T-helper 22 cell (primary cell): ENCODE results near the gene KIFC1.

Experiments used
- DNase-seq: peaks from one replicate; pipeline ENCODE4 v3.0.0-alpha.2; 2020; ENCODE audit warnings: low read depth

KIFC1 gene

GRCh38 chr6:33426590-33427511 is 35.2 kb downstream of the KIFC1 start:
- peak; percentile 58 for DNase-seq

- DNase-seq = peak; percentile 62
These were observed 36.1 kb downstream of the KIFC1 start for GRCh38 chr6:33427585-33428223.

- no peak for DNase-seq
These were observed 36.8 kb downstream of the KIFC1 start for GRCh38 chr6:33428224-33428965.

GRCh38 chr6:33428966-33429749 is 37.5 kb downstream of the KIFC1 start:
- no peak for DNase-seq

GRCh38 chr6:33429750-33430052 is 38.1 kb downstream of the KIFC1 start:
- DNase-seq = no peak

- DNase-seq = no peak
These were observed 38.7 kb downstream of the KIFC1 start for GRCh38 chr6:33430334-33430733.

- peak; percentile 73 for DNase-seq
These were observed 39.6 kb downstream of the KIFC1 start for GRCh38 chr6:33430991-33431879.

- DNase-seq = no peak
These were observed 40.4 kb downstream of the KIFC1 start for GRCh38 chr6:33431880-33432541.

- no peak for DNase-seq
These were observed 40.9 kb downstream of the KIFC1 start for GRCh38 chr6:33432546-33432945.

- no peak for DNase-seq
These were observed 41.4 kb downstream of the KIFC1 start for GRCh38 chr6:33433001-33433543.

- no peak for DNase-seq
These were observed 42.0 kb downstream of the KIFC1 start for GRCh38 chr6:33433544-33434191.

- DNase-seq = no peak
These were observed 43.3 kb downstream of the KIFC1 start for GRCh38 chr6:33434961-33435360.

- no peak for DNase-seq
These were observed 46.0 kb downstream of the KIFC1 start for GRCh38 chr6:33437666-33438065.

GRCh38 chr6:33438978-33439594 is 47.5 kb downstream of the KIFC1 start:
- no peak for DNase-seq

- DNase-seq = no peak
These were observed 48.5 kb downstream of the KIFC1 start for GRCh38 chr6:33439956-33440648.

- no peak for DNase-seq
These were observed 49.2 kb downstream of the KIFC1 start for GRCh38 chr6:33440649-33441309.

- no peak for DNase-seq
These were observed 49.8 kb downstream of the KIFC1 start for GRCh38 chr6:33441457-33441856.

GRCh38 chr6:33442283-33442682 is 50.7 kb downstream of the KIFC1 start:
- DNase-seq = no peak
